Uterus (tissue), 4 donors: Measurements from ENCODE around the gene PRKAR1B. TPM values are rescaled to one million over a fixed set of nuclear protein-coding genes. Genes with fewer than 3 reads are reported as not detected.

Source experiments
- DNase-seq, 2 donors: peaks; one replicate each; pipeline ENCODE4 v3.0.0-alpha.2; 2019 to 2020
- H3K27ac ChIP-seq, 2 donors: fragments of 200-600 bp; sonication (generic); 1 replicate in 1 of 2; 2 replicates in 1 of 2; pipeline ENCODE4 v1.5.1; 2016 to 2018
- H3K27me3 ChIP-seq, 2 donors: fragments of 200-600 bp; sonication (generic); one replicate each; pipeline ENCODE4 v1.5.1; 2018 to 2019; ENCODE audit warnings: control low read depth in 1 of 2
- H3K36me3 ChIP-seq, 2 donors: fragments of 200-600 bp; sonication (generic); one replicate each; pipeline ENCODE4 v1.5.1; 2019; ENCODE audit warnings: control low read depth in 1 of 2
- H3K4me1 ChIP-seq, 2 donors: fragments of 200-600 bp; sonication (generic); one replicate each; pipeline ENCODE4 v1.5.1; 2018 to 2019; ENCODE audit warnings: control low read depth in 1 of 2
- H3K4me3 ChIP-seq, 2 donors: fragments of 200-600 bp; sonication (generic); 1 replicate in 1 of 2; 2 replicates in 1 of 2; pipeline ENCODE4 v1.5.1; 2018 to 2019; ENCODE audit warnings: mild to moderate bottlenecking in 1 of 2
- H3K9me3 ChIP-seq, 2 donors: fragments of 200-600 bp; sonication (generic); one replicate each; pipeline ENCODE4 v1.5.1; 2019; ENCODE audit warnings: control low read depth in 1 of 2
- POLR2A ChIP-seq, 2 donors: fragments of 450-650 bp; IDR thresholded peaks; one replicate each; pipeline ENCODE4 v1.6.1; 2016; ENCODE audit warnings: antibody characterized with exemption in 2 of 2, mild to moderate bottlenecking in 1 of 2, moderate library complexity in 1 of 2
- intact Hi-C: fragments of 100-400 bp; cut with DNase I; formaldehyde crosslinking; loops from one replicate; pipeline ENCODE4 v1.15.1; 2023; ENCODE audit warnings: low total_unique reads
- total RNA-seq, 4 donors: library from RNA; depleted of rRNA in 3 of 4; stranded (reverse); fragments of >200 nt in 3 of 4; gene quantifications; one replicate each; pipeline versions ENCODE4 v1.1.0 to v1.2.4, GENCODE V29; 2014 to 2023
- TF ChIP-seq, protein P1 (sequence below), 4 experiments: fragments of 200-600 bp in 2 of 4; fragments of 450-650 bp in 2 of 4; sonication (generic) in 2 of 4; IDR thresholded peaks; one replicate each; pipeline ENCODE4 v1.5.1; 2016 to 2019; ENCODE audit warnings: antibody characterized with exemption in 4 of 4, mild to moderate bottlenecking in 2 of 4, moderate library complexity in 1 of 4
- donor health status: DM: yes; HTN: yes; CAD: no.

Gene PRKAR1B
- total RNA-seq, 4 donors from 2014 or later, result 1.0 to 45.2 (median 28.7) TPM

DNA sequence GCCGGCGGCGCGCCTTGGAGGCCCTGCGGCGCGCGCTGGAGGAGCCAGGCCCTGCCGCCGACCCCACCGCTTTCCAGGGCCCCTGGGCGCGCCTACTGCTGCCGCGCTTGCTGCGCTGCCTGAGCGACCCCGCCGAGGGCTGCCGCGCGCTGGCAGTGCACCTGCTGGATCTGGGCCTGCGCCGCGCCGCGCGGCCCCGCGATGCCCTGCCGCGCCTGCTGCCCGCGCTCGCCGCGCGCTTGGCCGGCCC is 302 bp downstream of the PRKAR1B start:
- H3K27ac ChIP-seq, result peak overlapping the region; percentile 28 to 52

GRCh38 chr7:726084-726853 is 812 bp downstream of the PRKAR1B start, which contains the start of gene DNAAF5:
TSS of gene DNAAF5 (plus strand) at chr7:726699. CDS start at chr7:726721, 22 bp downstream.
- DNase-seq, result peak; percentile 73 to 85
- Histone ChIP-seq H3K27me3 (no peaks in the 10 kb centered on the region), H3K36me3 (no peaks in the 10 kb centered on the region), H3K27ac (peak within 1 kb of the TSS; percentile 28 to 52), H3K4me1 (peaks cover 0 to 16% of the 10 kb centered on the region in 2 donors), H3K9me3 (no peaks in the 10 kb centered on the region), H3K4me3 (peak within 1 kb of the TSS; percentile 35 to 93)
- intact Hi-C loops, result loop anchor here (10.0 kb wide), 1 partner anchor 221 kb away; no protein-coding TSS in a partner anchor
- TF ChIP-seq POLR2A (IDR thresholded peaks at IDR 0.05), result peak in 1 of 2 donors; percentile 39
- TF ChIP-seq, protein P1, sequence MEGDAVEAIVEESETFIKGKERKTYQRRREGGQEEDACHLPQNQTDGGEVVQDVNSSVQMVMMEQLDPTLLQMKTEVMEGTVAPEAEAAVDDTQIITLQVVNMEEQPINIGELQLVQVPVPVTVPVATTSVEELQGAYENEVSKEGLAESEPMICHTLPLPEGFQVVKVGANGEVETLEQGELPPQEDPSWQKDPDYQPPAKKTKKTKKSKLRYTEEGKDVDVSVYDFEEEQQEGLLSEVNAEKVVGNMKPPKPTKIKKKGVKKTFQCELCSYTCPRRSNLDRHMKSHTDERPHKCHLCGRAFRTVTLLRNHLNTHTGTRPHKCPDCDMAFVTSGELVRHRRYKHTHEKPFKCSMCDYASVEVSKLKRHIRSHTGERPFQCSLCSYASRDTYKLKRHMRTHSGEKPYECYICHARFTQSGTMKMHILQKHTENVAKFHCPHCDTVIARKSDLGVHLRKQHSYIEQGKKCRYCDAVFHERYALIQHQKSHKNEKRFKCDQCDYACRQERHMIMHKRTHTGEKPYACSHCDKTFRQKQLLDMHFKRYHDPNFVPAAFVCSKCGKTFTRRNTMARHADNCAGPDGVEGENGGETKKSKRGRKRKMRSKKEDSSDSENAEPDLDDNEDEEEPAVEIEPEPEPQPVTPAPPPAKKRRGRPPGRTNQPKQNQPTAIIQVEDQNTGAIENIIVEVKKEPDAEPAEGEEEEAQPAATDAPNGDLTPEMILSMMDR (IDR thresholded peaks at IDR 0.05), result peak in 1 of 4 experiments; percentile 12

More for the DNA sequence above, 302 bp downstream of the PRKAR1B start:
- Histone ChIP-seq H3K27me3 (no peaks in the 10 kb centered on the region), H3K36me3 (no peaks in the 10 kb centered on the region), H3K4me3 (peak overlapping the region; percentile 35 to 93), H3K4me1 (peaks cover 0 to 16% of the 10 kb centered on the region in 2 donors), H3K9me3 (no peaks in the 10 kb centered on the region)
- DNase-seq, result no peak
- intact Hi-C loops, result loop anchor here (10.0 kb wide), 1 partner anchor 222 kb away; no protein-coding TSS in a partner anchor
- no peak for TF ChIP-seq POLR2A (IDR thresholded peaks at IDR 0.05)
- TF ChIP-seq, protein P1 (IDR thresholded peaks at IDR 0.05), result no peak

GRCh38 chr7:725223-726005 is 1.7 kb downstream of the PRKAR1B start:
- Histone ChIP-seq H3K4me3 (no peak overlapping the region), H3K27ac (no peak overlapping the region), H3K27me3 (no peaks in the 10 kb centered on the region), H3K36me3 (no peaks in the 10 kb centered on the region), H3K4me1 (peaks cover 0 to 16% of the 10 kb centered on the region in 2 donors), H3K9me3 (no peaks in the 10 kb centered on the region)
- no peak for DNase-seq
- intact Hi-C loops, result loop anchor here (10.0 kb wide), 1 partner anchor 221 kb away; no protein-coding TSS in a partner anchor
- TF ChIP-seq, protein P1 (IDR thresholded peaks at IDR 0.05), result no peak
- TF ChIP-seq POLR2A (IDR thresholded peaks at IDR 0.05), result no peak

GRCh38 chr7:724298-724697 is 2.8 kb downstream of the PRKAR1B start:
- no peak for DNase-seq
- H3K4me3 ChIP-seq, result no peak overlapping the region
- intact Hi-C loops, result loop anchor here (10.0 kb wide), 1 partner anchor 219 kb away; no protein-coding TSS in a partner anchor
- H3K27me3 ChIP-seq, result no peaks in the 10 kb centered on the region
- H3K4me1 ChIP-seq, result peaks cover 0 to 16% of the 10 kb centered on the region in 2 donors
- H3K27ac ChIP-seq, result no peak overlapping the region
- no peaks in the 10 kb centered on the region for H3K36me3 ChIP-seq
- no peak for TF ChIP-seq POLR2A (IDR thresholded peaks at IDR 0.05)
- TF ChIP-seq, protein P1 (IDR thresholded peaks at IDR 0.05), result no peak
- no peaks in the 10 kb centered on the region for H3K9me3 ChIP-seq
